OCI-LY3 (cell line): ENCODE data around the gene CD2BP2.

ENCODE experiments used
- CTCF ChIP-seq: fragments of 200-600, 300-600 bp; sonication (generic); IDR thresholded peaks from 2 replicates; pipeline ENCODE4 v1.5.1; 2014; ENCODE audit warnings: antibody characterized with exemption, low read length, low read depth
- EZH2phosphoT487 ChIP-seq: fragments of 200-600 bp; shearing (Covaris generic); IDR thresholded peaks from 2 replicates; pipeline ENCODE4 v1.6.1; 2018; ENCODE audit warnings: antibody characterized with exemption, mixed run types, low read depth

DNA sequence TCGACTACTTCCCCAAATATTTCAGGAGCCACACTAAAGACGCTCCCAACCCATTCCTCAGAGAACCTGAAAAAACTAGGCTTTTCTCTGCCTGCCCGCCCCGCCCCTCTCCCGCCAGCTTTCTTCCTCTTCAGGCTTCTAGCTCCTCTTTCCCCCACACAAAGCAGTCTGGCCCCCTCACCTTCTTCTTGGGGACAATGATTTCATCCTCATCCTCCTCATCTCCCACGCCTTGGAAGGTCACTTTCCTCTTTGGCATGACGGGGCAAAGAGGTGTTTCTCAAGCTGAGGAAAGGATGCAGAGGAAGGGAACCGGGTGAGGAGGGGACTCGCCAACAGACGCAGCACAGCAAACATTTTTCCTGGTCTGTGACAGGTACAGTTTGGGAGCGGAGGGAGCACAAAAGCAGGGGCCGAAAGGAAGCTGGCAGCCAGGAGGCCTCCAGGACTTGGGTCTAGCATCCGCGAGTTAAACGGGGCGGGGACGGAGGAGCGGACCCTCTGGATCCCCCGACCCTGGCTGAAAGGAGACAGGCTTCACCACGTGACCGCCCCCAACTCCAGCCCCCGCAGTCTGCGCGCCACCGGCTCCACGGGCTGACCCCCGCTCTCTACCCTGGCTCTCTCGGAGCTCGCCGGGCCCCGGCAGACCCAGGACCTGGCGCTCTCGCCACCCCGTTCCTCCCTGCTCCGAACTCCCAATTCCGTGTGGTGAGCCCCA lies 525 bp downstream of the CD2BP2 start:
- TF ChIP-seq CTCF: no peak
- no peak for TF ChIP-seq EZH2phosphoT487
